NOMO-1 (cell line): Measurements from ENCODE around the gene ODAD2.
A peak's percentile ranks its signal among the peaks of the same experiment; 100 is the strongest.

ENCODE experiments used
- DNase-seq, 2 experiments: peaks; one replicate each; lab custom pipeline; 2025; ENCODE audit not compliant: unreplicated experiment in 2 of 2; lab: John Stamatoyannopoulos, UW

ODAD2 gene

GRCh38 chr10:27857616-27858015, 141.3 kb downstream of the ODAD2 start:
- DNase-seq, result no peak

- peak; percentile 45 to 69 for DNase-seq
Observed at GRCh38 chr10:27844223-27844622, 154.7 kb downstream of the ODAD2 start.

- no peak for DNase-seq
Observed at GRCh38 chr10:27838901-27839300, 160.0 kb downstream of the ODAD2 start.

- DNase-seq, result no peak
Observed at GRCh38 chr10:27838361-27838760, 160.5 kb downstream of the ODAD2 start.

- no peak for DNase-seq
Observed at GRCh38 chr10:27834476-27834875, 164.4 kb downstream of the ODAD2 start.

- no peak for DNase-seq
Observed at GRCh38 chr10:27833792-27834191, 165.1 kb downstream of the ODAD2 start.

- no peak for DNase-seq
Observed at GRCh38 chr10:27832826-27833225, 166.1 kb downstream of the ODAD2 start.

- peak; percentile 56 to 59 for DNase-seq
Observed at GRCh38 chr10:27826369-27826768, 172.5 kb downstream of the ODAD2 start.

- no peak for DNase-seq
Observed at GRCh38 chr10:27822301-27822700, 176.6 kb downstream of the ODAD2 start.

GRCh38 chr10:27820637-27821036, 178.2 kb downstream of the ODAD2 start:
- no peak for DNase-seq

- no peak for DNase-seq
Observed at GRCh38 chr10:27819781-27820531, 178.9 kb downstream of the ODAD2 start.

- DNase-seq, result peak in 1 of 2 experiments; percentile 21
Observed at GRCh38 chr10:27816320-27816719, 182.6 kb downstream of the ODAD2 start.

GRCh38 chr10:27815846-27816245, 183.0 kb downstream of the ODAD2 start:
- DNase-seq, result peak in 1 of 2 experiments; percentile 4

- no peak for DNase-seq
Observed at GRCh38 chr10:27815261-27815660, 183.6 kb downstream of the ODAD2 start.

GRCh38 chr10:27805180-27805579, 193.7 kb downstream of the ODAD2 start:
- no peak for DNase-seq

- no peak for DNase-seq
Observed at GRCh38 chr10:27804136-27804535, 194.7 kb downstream of the ODAD2 start.

GRCh38 chr10:27801171-27801785, 197.6 kb downstream of the ODAD2 start:
- no peak for DNase-seq

- no peak for DNase-seq
Observed at GRCh38 chr10:27799046-27799445, 199.8 kb downstream of the ODAD2 start.

GRCh38 chr10:27794157-27794556, 204.7 kb downstream of the ODAD2 start:
- DNase-seq, result no peak

GRCh38 chr10:27792216-27792615, 206.7 kb downstream of the ODAD2 start:
- no peak for DNase-seq

- no peak for DNase-seq
Observed at GRCh38 chr10:27784272-27784671, 214.6 kb downstream of the ODAD2 start.

- DNase-seq, result peak; percentile 19 to 61
Observed at GRCh38 chr10:27783660-27784059, 215.2 kb downstream of the ODAD2 start.
